Right lobe of liver (tissue), 6 donors: ENCODE results near the gene APCS. TPM values are rescaled to one million over a fixed set of nuclear protein-coding genes. Genes with fewer than 3 reads are reported as not detected.

ENCODE experiments used
- ATAC-seq, 4 donors: fragments of 200-7000 bp; cut with Tn5 transposase; one replicate each; pipeline ENCODE4 v1.9.1; 2020; ENCODE audit warnings: mild to moderate bottlenecking in 4 of 4, moderate library complexity in 4 of 4
- DNase-seq, 3 donors: peaks; one replicate each; pipeline ENCODE4 v3.0.0-alpha.2; 2020
- H3K27ac ChIP-seq, 3 donors: fragments of 200-600 bp; one replicate each; pipeline ENCODE4 v1.8.0; 2022
- H3K27me3 ChIP-seq, 2 donors: fragments of 200-600 bp; one replicate each; pipeline ENCODE4 v1.8.0; 2022
- H3K36me3 ChIP-seq, 4 donors: fragments of 200-600 bp; sonication (generic) in 1 of 4; one replicate each; pipeline versions ENCODE4 v1.5.1 to v1.8.0; 2017 to 2022; ENCODE audit warnings: control low read depth in 1 of 4
- H3K4me1 ChIP-seq, 4 donors: fragments of 200-600 bp; sonication (generic) in 1 of 4; one replicate each; pipeline versions ENCODE4 v1.5.1 to v1.8.0; 2017 to 2022; ENCODE audit warnings: control low read depth in 1 of 4
- H3K4me3 ChIP-seq, 3 donors: fragments of 200-600 bp; one replicate each; pipeline ENCODE4 v1.8.0; 2022
- H3K9me3 ChIP-seq, 4 donors: fragments of 200-600 bp; sonication (generic) in 1 of 4; one replicate each; pipeline versions ENCODE4 v1.5.1 to v1.8.0; 2017 to 2022; ENCODE audit warnings: control low read depth in 1 of 4
- POLR2A ChIP-seq: fragments of 450-650 bp; IDR thresholded peaks from one replicate; pipeline ENCODE4 v1.6.1; 2017; ENCODE audit warnings: antibody characterized with exemption, mild to moderate bottlenecking
- WGBS: methylation state at CpG from one replicate; pipeline ENCODE4 v1.1.6; 2018; ENCODE audit warnings: low coverage, low lambda C conversion rate; ENCODE audit not compliant: insufficient coverage; ENCODE audit errors: missing lambda C conversion rate; 5-methylcytosine and 5-hydroxymethylcytosine counted together
- intact Hi-C, 2 donors: fragments of 100-400 bp; cut with DNase I; formaldehyde crosslinking; loops; one replicate each; pipeline versions ENCODE4 v1.11.2 to v1.14.1; 2022
- long read RNA-seq: library from polyadenylated mRNA; unstranded; transcript quantifications from one replicate; pipeline ENCODE4 v2.0.0, GENCODE V29; 2019
- total RNA-seq, 6 experiments: library from RNA; depleted of rRNA in 2 of 6; stranded (reverse); fragments of >200 nt in 2 of 6; fragmentation: NEBNext Ultra II Directional in 3 of 6; extraction: Animal tissue kit (Norgen Biotek cat#: 25700) in 3 of 6; gene quantifications; one replicate each; pipeline versions ENCODE4 v1.1.0 to v1.2.4, GENCODE V29; 2016 to 2023
- TF ChIP-seq, protein P1 (sequence below), 4 donors: fragments of 200-600 bp in 3 of 4; fragments of 450-650 bp in 1 of 4; IDR thresholded peaks; one replicate each; pipeline versions ENCODE4 v1.5.1 to v1.8.0; 2016 to 2022; ENCODE audit warnings: antibody characterized with exemption in 4 of 4, mild to moderate bottlenecking in 2 of 4
- donor health status: DM: no; HTN: yes; CAD: no.
- donor health status: DM: no; HTN: no; CAD: no.
- donor health status: DM: no; HTN: no; CAD: no.
- donor health status: DM: no; HTN: yes; CAD: no.
- donor health status: DM: no; HTN: yes; CAD: no.

The APCS gene, protein sequence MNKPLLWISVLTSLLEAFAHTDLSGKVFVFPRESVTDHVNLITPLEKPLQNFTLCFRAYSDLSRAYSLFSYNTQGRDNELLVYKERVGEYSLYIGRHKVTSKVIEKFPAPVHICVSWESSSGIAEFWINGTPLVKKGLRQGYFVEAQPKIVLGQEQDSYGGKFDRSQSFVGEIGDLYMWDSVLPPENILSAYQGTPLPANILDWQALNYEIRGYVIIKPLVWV
- 1,000 to 10,000 TPM in 5 of 6 experiments, 100 to 1,000 TPM in 1; 958 to 1,977 (median 1,681) TPM for total RNA-seq
- long read RNA-seq, transcript APCS-201 (2 exons, 926 nt): major isoform, 2,396 of 2,423 reads
- long read RNA-seq, partial matches to known transcripts: 0 of 2,423 reads
- long read RNA-seq, other reads (novel, unspliced or antisense): 27 of 2,423 reads

DNA sequence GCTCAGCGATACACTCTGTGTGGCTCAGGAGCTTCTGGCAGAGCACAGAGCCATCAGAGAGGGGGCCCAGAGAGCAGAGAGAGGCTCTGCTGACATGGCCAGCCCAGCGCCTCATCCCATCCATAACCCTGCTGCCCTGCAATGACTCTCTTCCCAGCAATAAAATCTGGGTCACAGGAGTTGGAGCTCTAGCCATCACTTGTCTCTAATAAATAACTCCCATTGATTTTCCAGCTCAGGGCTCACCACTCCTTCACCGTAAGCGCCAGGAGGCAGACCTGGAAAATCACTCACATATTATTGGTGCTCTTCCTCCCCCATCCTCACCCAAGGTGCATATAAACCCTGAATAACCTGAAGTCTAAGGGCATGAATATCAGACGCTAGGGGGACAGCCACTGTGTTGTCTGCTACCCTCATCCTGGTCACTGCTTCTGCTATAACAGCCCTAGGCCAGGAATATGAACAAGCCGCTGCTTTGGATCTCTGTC lies at the start of gene APCS:
APCS (plus strand) TSS at position 366 of the 491 bp plus-strand sequence; CDS start at position 462, 96 bp downstream.
- H3K4me1 ChIP-seq: peaks cover 0 to 25% (median 5%) of the 10 kb centered on the region in 4 donors
- DNase-seq (peak; percentile 66 to 88 (median 81)), ATAC-seq (peak; percentile 67 to 92 (median 81))
- TF ChIP-seq, protein P1, sequence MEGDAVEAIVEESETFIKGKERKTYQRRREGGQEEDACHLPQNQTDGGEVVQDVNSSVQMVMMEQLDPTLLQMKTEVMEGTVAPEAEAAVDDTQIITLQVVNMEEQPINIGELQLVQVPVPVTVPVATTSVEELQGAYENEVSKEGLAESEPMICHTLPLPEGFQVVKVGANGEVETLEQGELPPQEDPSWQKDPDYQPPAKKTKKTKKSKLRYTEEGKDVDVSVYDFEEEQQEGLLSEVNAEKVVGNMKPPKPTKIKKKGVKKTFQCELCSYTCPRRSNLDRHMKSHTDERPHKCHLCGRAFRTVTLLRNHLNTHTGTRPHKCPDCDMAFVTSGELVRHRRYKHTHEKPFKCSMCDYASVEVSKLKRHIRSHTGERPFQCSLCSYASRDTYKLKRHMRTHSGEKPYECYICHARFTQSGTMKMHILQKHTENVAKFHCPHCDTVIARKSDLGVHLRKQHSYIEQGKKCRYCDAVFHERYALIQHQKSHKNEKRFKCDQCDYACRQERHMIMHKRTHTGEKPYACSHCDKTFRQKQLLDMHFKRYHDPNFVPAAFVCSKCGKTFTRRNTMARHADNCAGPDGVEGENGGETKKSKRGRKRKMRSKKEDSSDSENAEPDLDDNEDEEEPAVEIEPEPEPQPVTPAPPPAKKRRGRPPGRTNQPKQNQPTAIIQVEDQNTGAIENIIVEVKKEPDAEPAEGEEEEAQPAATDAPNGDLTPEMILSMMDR (IDR thresholded peaks at IDR 0.05): peak; percentile 42 to 69 (median 46)
- peak; percentile 99 for TF ChIP-seq POLR2A
- no peaks in the 10 kb centered on the region for H3K27me3 ChIP-seq
- peaks cover 0 to 18% (median 3%) of the 10 kb centered on the region in 4 donors for H3K36me3 ChIP-seq
- WGBS: 25% methylated on average over 4 of the region's 6 CpGs
- H3K27ac ChIP-seq: peak within 1 kb of the TSS; percentile 82 to 97 (median 89)
- intact Hi-C loops: loop anchor here (5.0 to 10.0 kb wide), 2 partner anchors 117 to 165 kb away; no protein-coding TSS in a partner anchor
- H3K4me3 ChIP-seq: peak within 1 kb of the TSS; percentile 59 to 71 (median 63)
- H3K9me3 ChIP-seq: no peaks in the 10 kb centered on the region

DNA sequence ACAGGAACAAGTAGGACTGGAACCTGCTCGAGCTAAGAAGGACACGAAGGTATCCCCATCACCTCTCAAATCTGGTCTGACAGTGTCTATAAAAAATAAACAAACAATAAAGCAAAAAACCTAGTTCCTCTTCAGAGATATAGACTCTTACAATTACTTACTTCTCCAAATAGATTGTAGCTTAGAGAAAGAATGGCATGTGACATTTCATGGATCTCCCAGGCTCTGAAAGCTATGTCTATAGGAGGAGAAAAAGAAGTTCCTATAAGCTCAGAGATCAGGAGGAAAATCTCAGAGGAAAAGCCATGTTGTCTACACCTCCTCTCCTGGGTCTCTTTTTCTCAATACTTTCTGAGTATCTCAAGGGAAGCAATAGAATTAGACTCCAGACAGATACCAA lies 39.5 kb upstream of the APCS start:
- H3K4me3 ChIP-seq: no peak overlapping the region
- intact Hi-C loops: no loop called here
- H3K36me3 ChIP-seq: no peaks in the 10 kb centered on the region
- no peak for DNase-seq
- H3K9me3 ChIP-seq: no peaks in the 10 kb centered on the region
- H3K27me3 ChIP-seq: no peaks in the 10 kb centered on the region
- TF ChIP-seq, protein P1 (IDR thresholded peaks at IDR 0.05): no peak
- no peak for TF ChIP-seq POLR2A
- ATAC-seq: no peak
- H3K4me1 ChIP-seq: no peaks in the 10 kb centered on the region
- 79% methylated on average over 2 of the region's 2 CpGs for WGBS
- H3K27ac ChIP-seq: no peak overlapping the region

DNA sequence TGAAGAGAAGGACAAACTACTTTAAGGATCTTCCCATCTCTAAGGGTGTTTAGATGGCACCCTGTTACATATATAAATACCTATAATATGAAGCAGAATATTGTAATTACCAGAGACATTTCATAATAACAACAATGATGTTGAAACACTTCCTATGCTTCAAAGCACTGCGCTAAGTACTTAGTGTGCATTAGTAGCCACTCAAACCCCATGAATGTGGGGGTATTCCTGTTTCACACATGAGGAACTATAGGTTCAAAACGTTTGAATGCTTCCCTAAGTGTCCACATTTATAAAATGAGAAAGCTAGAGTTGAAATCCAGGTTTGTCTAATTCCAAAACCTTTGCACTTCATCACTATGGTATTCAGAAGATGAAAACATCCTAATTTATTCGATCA lies 33.4 kb upstream of the APCS start:
- peaks cover 0 to 10% (median 2%) of the 10 kb centered on the region in 4 donors for H3K4me1 ChIP-seq
- H3K27ac ChIP-seq: no peak overlapping the region
- no peak overlapping the region for H3K4me3 ChIP-seq
- no peaks in the 10 kb centered on the region for H3K9me3 ChIP-seq
- DNase-seq (no peak), ATAC-seq (no peak)
- 61% methylated on average over 3 of the region's 3 CpGs for WGBS
- H3K27me3 ChIP-seq: no peaks in the 10 kb centered on the region
- TF ChIP-seq, protein P1 (IDR thresholded peaks at IDR 0.05): no peak
- TF ChIP-seq POLR2A: no peak
- H3K36me3 ChIP-seq: no peaks in the 10 kb centered on the region
- intact Hi-C loops: no loop called here

DNA sequence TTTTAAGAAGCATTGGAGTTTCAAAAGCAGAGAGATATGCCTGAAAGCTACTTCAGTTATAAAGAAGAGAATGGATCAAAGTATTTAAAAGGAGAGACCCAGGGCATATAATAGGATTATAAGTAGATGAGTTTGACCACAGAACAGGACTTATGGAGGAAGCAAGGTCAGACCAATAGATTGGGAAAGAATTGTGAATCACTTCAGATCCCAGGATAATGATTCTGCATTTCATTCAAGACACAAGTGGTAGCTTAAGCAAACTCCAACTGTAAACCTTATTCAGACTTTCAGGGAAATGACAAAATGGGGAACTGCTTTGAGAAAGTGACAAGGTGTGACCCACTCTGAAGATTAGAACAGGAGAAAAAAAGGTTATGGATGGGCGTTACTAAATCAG lies 32.9 kb upstream of the APCS start:
- Histone ChIP-seq H3K4me1 (peaks cover 0 to 10% (median 3%) of the 10 kb centered on the region in 4 donors), H3K4me3 (no peak overlapping the region), H3K27me3 (no peaks in the 10 kb centered on the region), H3K27ac (no peak overlapping the region), H3K36me3 (no peaks in the 10 kb centered on the region), H3K9me3 (no peaks in the 10 kb centered on the region)
- ATAC-seq: no peak
- intact Hi-C loops: loop anchor here in 1 of 2 donors (5.0 kb wide), 1 partner anchor 223 kb away; no protein-coding TSS in a partner anchor
- 80% methylated on average over 1 of the region's 1 CpG for WGBS
- no peak for TF ChIP-seq POLR2A
- TF ChIP-seq, protein P1 (IDR thresholded peaks at IDR 0.05): no peak
- DNase-seq: no peak
